Upper lobe of left lung (tissue), 6 donors: ENCODE data around the gene LRRC36. TPM values are rescaled to one million over a fixed set of nuclear protein-coding genes. Genes with fewer than 3 reads are reported as not detected.

Experiments used
- ATAC-seq, 2 donors: fragments of 200-7000 bp; cut with Tn5 transposase; one replicate each; pipeline ENCODE4 v1.9.1; 2022; ENCODE audit warnings: mild to moderate bottlenecking in 2 of 2, moderate library complexity in 2 of 2; ENCODE audit not compliant: low FRiP score in 2 of 2
- DNase-seq, 2 donors: peaks; one replicate each; pipeline ENCODE4 v3.0.0-alpha.2; 2019 to 2020
- H3K27ac ChIP-seq, 4 donors: fragments of 200-600 bp; sonication (generic); one replicate each; pipeline ENCODE4 v1.5.1; 2016 to 2019
- H3K27me3 ChIP-seq, 4 donors: fragments of 200-600 bp; sonication (generic); one replicate each; pipeline ENCODE4 v1.5.1; 2017 to 2019
- H3K36me3 ChIP-seq, 4 donors: fragments of 200-600 bp; sonication (generic); one replicate each; pipeline ENCODE4 v1.5.1; 2016 to 2019
- H3K4me1 ChIP-seq, 4 donors: fragments of 200-600 bp; sonication (generic); one replicate each; pipeline ENCODE4 v1.5.1; 2018 to 2019
- H3K4me3 ChIP-seq, 4 donors: fragments of 200-600 bp; sonication (generic); one replicate each; pipeline ENCODE4 v1.5.1; 2017 to 2019; ENCODE audit warnings: mild to moderate bottlenecking in 2 of 4, moderate library complexity in 1 of 4
- H3K9me3 ChIP-seq, 4 donors: fragments of 200-600 bp; sonication (generic); one replicate each; pipeline ENCODE4 v1.5.1; 2018 to 2019
- CTCF ChIP-seq, 6 experiments: fragments of 450-650 bp in 4 of 6; fragments of 200-600 bp in 2 of 6; sonication (generic) in 2 of 6; IDR thresholded peaks; one replicate each; pipeline ENCODE4 v1.5.1; 2016 to 2019; ENCODE audit warnings: antibody characterized with exemption in 6 of 6
- EP300 ChIP-seq, 4 donors: sonication (generic); formaldehyde crosslinking; IDR thresholded peaks; one replicate each; pipeline ENCODE4 v1.5.1; 2017; ENCODE audit warnings: antibody characterized with exemption in 4 of 4, control low read depth in 2 of 4
- POLR2A ChIP-seq, 4 donors: fragments of 450-650 bp; IDR thresholded peaks; one replicate each; pipeline ENCODE4 v1.5.1; 2016 to 2017; ENCODE audit warnings: antibody characterized with exemption in 4 of 4, mild to moderate bottlenecking in 2 of 4
- POLR2AphosphoS5 ChIP-seq, 2 donors: sonication (generic); formaldehyde crosslinking; IDR thresholded peaks; one replicate each; pipeline ENCODE4 v1.5.1; 2017; ENCODE audit warnings: antibody characterized with exemption in 2 of 2
- WGBS, 2 donors: methylation state at CpG; one replicate each; pipeline ENCODE4 v1.1.5; 2017 to 2018; 5-methylcytosine and 5-hydroxymethylcytosine counted together
- total RNA-seq, 6 donors: library from RNA; depleted of rRNA in 4 of 6; stranded (reverse); fragments of >200 nt in 4 of 6; gene quantifications; one replicate each; pipeline versions ENCODE4 v1.1.0 to v1.2.1, GENCODE V29; 2016 to 2021
- donor health status: DM: no; HTN: no; CAD: no; lungs with moderate emphysema.
- donor health status: DM: no; HTN: yes; CAD: no; lungs with severe emphysema.

LRRC36 gene
- total RNA-seq, 6 donors from 2014 or later, result 5.9 to 110 (median 22.8) TPM

GRCh38 chr16:67298277-67298676 is 28.3 kb upstream of the LRRC36 start:
- Histone ChIP-seq H3K9me3 (no peaks in the 10 kb centered on the region), H3K4me3 (no peak overlapping the region), H3K4me1 (peaks cover 0 to 10% (median 5%) of the 10 kb centered on the region in 4 donors), H3K27ac (no peak overlapping the region), H3K36me3 (no peaks in the 10 kb centered on the region), H3K27me3 (no peaks in the 10 kb centered on the region)
- ATAC-seq, result no peak
- 92 to 97% methylated on average over 9 of the region's 9 CpGs for WGBS, 2 donors
- no peak for DNase-seq
- no peak for TF ChIP-seq POLR2A (IDR thresholded peaks at IDR 0.05)
- TF ChIP-seq EP300 (IDR thresholded peaks at IDR 0.05), result no peak
- TF ChIP-seq CTCF (IDR thresholded peaks at IDR 0.05), result no peak
- no peak for TF ChIP-seq POLR2AphosphoS5 (IDR thresholded peaks at IDR 0.05)

DNA sequence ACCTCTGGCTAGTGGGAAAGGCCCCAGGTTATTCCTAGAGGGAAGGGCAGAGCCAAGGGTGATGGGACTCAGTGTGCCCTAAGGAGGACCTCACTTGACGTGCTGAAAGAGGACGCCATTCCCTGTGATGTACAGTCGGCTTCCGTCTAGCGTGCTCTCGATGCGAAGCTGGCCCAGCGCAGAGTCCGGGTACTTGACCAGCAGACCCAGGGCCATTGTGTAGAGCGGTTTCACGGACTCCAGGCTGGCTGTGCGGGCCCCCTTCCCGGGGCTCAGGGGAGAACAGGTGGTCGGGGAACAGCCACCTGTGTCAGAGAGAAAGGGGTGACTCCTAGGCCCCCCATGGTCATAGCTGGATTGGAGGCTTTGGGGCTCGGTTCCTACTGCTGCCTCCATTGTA is 27.3 kb upstream of the LRRC36 start:
- peak in 1 of 2 donors; percentile 49 for DNase-seq
- Histone ChIP-seq H3K9me3 (no peaks in the 10 kb centered on the region), H3K36me3 (no peaks in the 10 kb centered on the region), H3K4me3 (no peak overlapping the region), H3K27me3 (no peaks in the 10 kb centered on the region), H3K27ac (no peak overlapping the region), H3K4me1 (peaks cover 0 to 10% (median 5%) of the 10 kb centered on the region in 4 donors)
- ATAC-seq, result no peak
- WGBS, 2 donors, result 96 to 97% methylated on average over 14 to 15 of the region's 15 CpGs
- TF ChIP-seq EP300 (IDR thresholded peaks at IDR 0.05) (no peak), POLR2A (IDR thresholded peaks at IDR 0.05) (no peak), POLR2AphosphoS5 (IDR thresholded peaks at IDR 0.05) (no peak), CTCF (IDR thresholded peaks at IDR 0.05) (no peak)

- no peaks in the 10 kb centered on the region for H3K27me3 ChIP-seq
- H3K27ac ChIP-seq, result no peak overlapping the region
- H3K4me1 ChIP-seq, result peaks cover 0 to 10% (median 5%) of the 10 kb centered on the region in 4 donors
- H3K4me3 ChIP-seq, result no peak overlapping the region
- DNase-seq (peak in 1 of 2 donors; percentile 47), ATAC-seq (peak in 1 of 2 donors; percentile 91)
- H3K9me3 ChIP-seq, result no peaks in the 10 kb centered on the region
- no peaks in the 10 kb centered on the region for H3K36me3 ChIP-seq
- TF ChIP-seq CTCF (IDR thresholded peaks at IDR 0.05) (no peak), POLR2AphosphoS5 (IDR thresholded peaks at IDR 0.05) (no peak), EP300 (IDR thresholded peaks at IDR 0.05) (no peak), POLR2A (IDR thresholded peaks at IDR 0.05) (no peak)
- WGBS, 2 donors, result 74 to 79% methylated on average over 10 to 11 of the region's 11 CpGs
Measured at GRCh38 chr16:67301080-67301782, 25.4 kb upstream of the LRRC36 start.

GRCh38 chr16:67302076-67302475 is 24.5 kb upstream of the LRRC36 start:
- H3K9me3 ChIP-seq, result no peaks in the 10 kb centered on the region

More at GRCh38 chr16:67302076-67302475, 24.5 kb upstream of the LRRC36 start:
- WGBS, 2 donors, result 71 to 72% methylated on average over 6 to 7 of the region's 7 CpGs
- Histone ChIP-seq H3K27me3 (no peaks in the 10 kb centered on the region), H3K36me3 (no peaks in the 10 kb centered on the region), H3K27ac (no peak overlapping the region), H3K4me3 (no peak overlapping the region), H3K4me1 (peaks cover 0 to 10% (median 5%) of the 10 kb centered on the region in 4 donors)
- DNase-seq (no peak), ATAC-seq (peak in 1 of 2 donors; percentile 9)
- no peak for TF ChIP-seq POLR2A (IDR thresholded peaks at IDR 0.05)
- TF ChIP-seq CTCF (IDR thresholded peaks at IDR 0.05), result no peak
- TF ChIP-seq EP300 (IDR thresholded peaks at IDR 0.05), result no peak
- TF ChIP-seq POLR2AphosphoS5 (IDR thresholded peaks at IDR 0.05), result no peak
